GM19467 (cell line): ENCODE results near the gene FOS.

Experiments
- ATAC-seq: cut with Tn5 transposase; IDR thresholded peaks from one replicate; pipeline ENCODE4 v1.9.1; 2021; ENCODE audit warnings: mild to moderate bottlenecking, moderate library complexity; ENCODE audit not compliant: unreplicated experiment

The FOS gene

GRCh38 chr14:75249958-75250336 is 28.7 kb upstream of the FOS start:
- peak; percentile 21 for ATAC-seq

GRCh38 chr14:75250800-75251199 is 27.8 kb upstream of the FOS start:
- no peak for ATAC-seq

DNA sequence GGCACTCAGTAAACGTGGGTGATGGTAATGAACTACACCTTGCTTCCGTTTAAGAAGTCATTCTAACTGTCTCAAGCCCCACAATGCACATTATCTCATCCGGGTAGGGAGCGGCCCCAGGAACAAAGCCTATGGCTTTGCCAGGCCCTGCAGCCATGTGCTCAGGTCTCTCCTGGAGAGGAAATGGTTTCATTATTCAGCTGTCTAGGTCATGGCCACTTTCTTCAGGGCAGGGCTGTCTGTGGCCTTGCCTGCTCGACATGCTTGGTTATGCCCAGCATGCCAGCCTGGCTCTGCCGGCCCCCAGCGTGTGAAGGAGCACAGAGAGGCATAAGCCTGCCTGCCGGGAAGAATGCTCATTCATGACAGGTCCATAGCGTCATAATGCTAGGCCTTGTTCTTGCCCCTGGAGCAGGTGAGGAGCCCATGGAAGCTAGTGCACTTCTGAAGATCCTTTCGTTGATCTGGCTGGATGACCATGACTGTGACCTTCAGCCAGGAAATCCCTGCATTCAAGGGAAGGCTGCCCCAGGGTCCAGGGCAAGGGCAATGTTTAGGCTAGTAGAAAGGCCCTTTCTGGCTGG is 26.3 kb upstream of the FOS start:
- ATAC-seq, result no peak

DNA sequence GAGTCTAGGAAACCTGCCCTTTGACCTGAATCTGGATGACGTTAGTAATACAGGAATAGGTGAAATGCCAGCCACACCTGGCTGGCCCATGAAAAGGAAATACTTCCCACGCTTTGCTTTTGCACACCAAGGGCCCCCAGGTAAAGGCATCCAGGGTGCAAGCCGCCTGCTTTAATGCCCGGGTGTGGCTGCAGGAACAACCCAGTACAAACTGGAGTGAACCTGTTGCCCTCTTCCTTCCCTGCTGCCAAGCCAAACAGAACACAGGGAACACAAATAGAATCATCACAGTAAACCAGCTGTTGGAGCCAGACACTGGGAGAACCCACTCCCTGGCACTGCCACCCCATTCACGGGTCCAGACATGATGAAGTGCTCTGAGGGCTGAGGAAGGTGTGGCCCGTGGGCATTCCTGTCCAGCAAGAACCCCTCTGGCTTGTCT is 24.2 kb upstream of the FOS start:
- ATAC-seq, result no peak

DNA sequence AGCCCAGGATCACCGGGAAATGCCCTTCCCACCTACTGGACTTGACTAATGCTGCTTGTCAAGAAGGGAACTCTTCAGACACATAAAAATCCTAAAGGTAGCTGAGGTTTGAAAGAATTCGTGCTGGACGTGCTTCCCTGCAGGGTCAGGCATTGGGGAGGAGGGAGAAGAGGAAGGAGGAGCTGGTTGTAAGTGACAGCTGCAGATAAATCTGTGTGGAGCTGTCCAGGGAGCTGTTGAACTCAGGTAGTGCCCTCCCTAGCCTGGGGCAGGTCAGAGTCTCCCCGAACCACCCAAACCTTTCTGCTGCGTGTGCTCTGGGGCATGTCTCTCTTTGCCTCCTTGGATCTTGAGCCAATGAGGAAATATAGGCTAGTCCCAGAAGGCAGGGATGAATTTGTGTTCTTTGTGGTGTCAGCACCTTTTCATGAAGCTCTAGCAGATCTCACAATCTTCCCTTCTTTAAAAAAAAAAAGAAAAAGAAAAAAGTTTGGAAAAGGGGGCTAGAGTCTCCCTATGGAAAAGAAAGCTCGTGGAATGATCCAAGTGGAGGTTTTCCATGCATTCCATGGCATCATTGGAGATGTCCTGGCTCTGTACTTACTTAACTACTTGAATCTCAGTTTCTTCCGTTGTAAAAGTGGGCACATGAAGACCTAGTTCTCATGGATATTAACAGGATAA is 23.6 kb upstream of the FOS start:
- ATAC-seq, result no peak

DNA sequence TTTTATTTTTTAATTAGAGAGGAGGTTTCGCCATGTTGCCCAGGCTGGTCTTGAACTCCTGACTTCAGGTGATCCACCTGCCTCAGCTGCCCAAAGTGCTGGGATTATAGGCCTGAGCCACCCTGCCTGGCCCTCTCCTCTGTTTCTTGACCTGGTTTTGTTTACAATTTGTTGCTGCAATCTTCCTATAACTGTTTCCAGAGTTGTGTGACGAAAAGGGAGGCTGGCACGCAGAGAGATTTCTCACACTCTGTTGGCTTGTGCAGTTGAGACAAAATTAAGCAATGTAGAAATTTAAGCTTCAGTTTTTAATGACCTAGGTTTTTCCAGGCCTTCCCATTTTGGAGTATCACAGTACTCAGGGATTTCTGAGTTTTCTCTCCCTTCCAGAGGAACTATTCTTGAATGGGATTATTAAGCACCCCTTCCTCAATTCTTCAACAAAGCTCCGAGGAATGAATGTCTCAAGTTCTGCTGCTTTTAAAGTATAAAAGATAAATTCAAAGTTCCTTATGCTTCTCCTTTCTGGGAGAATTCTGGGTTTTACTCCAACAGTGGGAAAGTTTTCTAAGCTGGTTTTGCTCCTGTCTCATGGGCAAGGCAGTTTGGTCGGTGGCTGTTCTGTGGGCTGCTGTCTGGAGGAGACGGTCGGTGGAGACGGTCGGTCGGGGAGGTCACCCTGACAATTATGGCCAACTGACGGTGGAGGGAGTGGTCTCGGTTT is 20.4 kb upstream of the FOS start:
- ATAC-seq, result no peak

DNA sequence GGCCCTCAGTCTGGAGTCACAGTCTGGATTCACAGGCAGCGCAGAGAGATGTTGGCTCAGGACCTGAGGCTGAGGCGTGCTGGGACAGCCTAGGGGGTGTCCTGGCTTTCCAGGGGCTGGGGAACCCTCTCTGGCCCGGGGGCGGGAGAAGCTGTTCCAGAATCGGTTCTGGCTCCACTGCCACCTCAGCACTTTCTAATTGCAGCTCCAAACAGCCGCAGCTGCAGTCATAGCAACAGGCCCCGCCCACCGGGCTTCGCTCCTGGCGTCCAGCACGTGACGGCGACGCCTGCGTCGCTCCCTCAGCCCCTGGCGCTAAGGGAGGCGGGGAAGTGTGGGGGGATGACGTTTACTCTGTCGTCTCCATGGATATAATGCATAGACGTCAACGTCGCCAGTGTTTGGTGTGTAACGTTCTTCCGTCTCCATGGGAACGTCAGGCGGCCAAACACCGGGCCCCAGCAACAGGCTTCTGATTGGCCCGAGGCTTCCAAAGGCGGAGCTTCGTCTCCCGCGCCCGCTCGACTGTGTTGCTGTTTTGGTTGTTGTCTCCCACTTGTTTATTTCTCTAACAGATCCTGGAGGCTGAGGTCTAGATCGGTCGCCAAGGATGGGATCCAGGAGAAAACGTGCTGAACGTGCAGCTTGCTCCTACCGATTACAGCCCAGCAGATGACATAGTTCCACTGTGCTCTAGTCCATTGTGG is 19.7 kb upstream of the FOS start:
- peak; percentile 94 for ATAC-seq

DNA sequence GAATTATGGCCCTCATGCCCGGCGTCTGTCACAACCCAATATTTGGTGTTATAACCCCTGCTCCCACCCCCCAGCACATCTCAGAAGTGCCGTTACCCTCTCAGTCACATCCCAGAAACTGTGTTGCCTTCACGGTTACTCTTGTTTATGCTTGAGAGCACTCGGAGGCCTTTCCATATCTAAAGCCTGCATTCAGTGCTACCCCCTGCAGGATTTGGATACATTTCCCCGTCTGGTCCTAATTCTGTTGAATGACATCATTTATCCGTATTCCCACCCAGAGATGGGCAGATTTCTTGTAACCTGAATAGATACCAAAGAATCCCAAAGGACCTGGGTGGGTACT is 19.1 kb upstream of the FOS start:
- no peak for ATAC-seq

GRCh38 chr14:75260025-75260763 is 18.4 kb upstream of the FOS start:
- ATAC-seq, result no peak

DNA sequence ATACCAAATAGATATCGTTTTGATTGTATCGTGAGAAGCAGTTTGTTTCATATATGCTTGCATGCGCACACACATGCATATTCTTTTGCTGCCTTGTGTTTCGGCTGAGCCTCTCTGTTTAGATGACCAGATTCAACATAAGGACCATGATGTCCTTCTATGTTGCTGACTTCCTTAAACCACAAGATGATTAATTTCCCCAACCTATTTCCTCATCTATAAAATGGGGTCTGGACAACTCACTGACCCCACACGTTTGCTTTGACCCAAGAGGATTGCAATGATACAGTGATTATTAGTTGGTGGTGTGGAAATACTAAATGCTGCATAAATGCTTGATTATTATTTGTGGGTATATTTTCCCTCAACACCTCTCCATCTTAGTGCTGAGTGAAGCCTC is 16.8 kb upstream of the FOS start:
- ATAC-seq, result no peak

- ATAC-seq, result no peak
These were observed 16.0 kb upstream of the FOS start for GRCh38 chr14:75262641-75263040.

GRCh38 chr14:75264036-75264435 is 14.6 kb upstream of the FOS start:
- ATAC-seq, result no peak

DNA sequence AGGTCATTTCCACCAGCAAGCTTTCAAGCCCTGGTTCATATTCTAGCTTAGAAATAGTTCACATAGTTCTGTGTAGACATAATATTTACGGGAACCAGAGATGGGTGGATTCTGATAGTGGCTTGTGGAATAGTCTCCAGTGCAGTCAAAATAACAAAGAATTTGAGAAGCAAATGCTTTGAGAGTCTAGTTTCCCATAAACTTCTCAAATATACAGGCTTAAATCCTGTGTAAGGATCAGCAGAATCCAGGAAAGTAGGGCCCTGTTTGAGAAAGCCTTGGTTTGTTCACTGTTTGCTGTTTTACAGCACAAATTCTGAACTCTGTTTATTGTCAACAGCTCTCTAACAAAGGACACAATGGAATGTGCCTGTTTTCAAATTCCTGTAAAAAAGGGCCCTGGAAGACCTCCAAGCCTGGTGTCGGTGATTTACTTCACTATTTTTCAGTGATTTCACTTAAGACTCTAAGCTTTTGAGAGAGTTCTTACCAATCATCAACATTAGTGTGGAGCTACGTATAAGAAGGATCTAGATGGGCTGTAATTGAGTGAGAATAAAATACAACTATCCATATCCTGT is 11.4 kb upstream of the FOS start:
- no peak for ATAC-seq

DNA sequence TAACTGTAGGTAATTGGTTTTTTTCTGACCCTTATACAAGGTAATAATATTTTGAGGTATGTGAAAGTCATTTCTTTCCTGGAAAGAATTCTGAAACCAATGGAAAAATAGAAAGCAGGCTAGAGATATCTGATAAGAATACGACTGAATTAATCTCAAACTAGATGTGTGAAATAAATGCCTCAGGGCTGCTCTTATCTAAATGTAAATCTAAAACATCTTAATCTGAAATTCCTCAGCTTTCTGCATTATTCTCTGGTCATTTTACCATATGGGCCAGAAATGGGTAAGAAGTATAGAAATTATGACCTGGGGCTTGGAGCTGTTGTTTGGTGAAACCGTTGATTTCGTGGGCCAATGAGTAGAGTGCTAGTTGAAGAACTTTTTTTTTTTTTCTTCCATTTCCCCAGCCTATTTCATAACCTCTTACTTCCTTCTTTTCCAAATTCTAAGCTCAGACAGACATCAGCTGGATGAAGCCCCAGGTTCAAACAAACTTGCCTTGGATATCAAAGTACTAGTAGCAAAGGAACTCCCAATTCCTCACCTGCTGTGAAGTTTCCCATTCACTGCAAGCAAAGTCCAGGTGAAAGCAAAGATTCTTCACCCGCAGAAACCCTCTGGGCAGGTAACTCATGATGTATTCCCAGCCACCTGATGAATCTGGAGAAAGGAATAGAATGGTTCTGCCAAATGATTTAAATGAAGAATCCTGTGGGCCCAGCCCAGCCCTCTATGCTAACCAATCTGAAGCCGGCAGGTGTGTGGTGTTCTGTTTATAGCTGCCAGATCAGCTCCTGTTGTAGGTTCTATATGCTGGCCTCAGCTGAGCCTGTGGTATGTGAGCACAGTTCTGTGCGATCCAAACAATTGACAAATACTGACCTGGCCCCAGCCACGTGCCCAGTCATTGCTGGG is 9.7 kb upstream of the FOS start:
- no peak for ATAC-seq

DNA sequence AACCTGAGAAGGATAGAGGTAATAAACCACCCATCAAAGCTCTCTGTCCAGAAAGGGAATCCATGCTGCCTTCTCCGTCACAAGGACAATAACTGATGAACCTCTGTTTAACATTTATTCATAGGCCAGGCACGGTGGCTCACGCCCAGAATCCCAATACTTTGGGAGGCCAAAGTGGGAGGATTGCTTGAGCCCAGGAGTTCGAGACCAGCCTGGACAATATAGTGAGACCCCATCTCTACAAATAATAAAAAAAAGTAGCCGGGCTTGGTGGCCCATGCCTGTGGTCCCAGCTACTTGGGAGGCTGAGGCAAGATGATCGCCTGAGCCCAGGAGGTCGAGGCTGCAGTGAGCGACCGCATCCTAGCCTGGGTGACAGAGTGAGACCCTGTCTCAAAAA is 7.1 kb upstream of the FOS start:
- no peak for ATAC-seq

DNA sequence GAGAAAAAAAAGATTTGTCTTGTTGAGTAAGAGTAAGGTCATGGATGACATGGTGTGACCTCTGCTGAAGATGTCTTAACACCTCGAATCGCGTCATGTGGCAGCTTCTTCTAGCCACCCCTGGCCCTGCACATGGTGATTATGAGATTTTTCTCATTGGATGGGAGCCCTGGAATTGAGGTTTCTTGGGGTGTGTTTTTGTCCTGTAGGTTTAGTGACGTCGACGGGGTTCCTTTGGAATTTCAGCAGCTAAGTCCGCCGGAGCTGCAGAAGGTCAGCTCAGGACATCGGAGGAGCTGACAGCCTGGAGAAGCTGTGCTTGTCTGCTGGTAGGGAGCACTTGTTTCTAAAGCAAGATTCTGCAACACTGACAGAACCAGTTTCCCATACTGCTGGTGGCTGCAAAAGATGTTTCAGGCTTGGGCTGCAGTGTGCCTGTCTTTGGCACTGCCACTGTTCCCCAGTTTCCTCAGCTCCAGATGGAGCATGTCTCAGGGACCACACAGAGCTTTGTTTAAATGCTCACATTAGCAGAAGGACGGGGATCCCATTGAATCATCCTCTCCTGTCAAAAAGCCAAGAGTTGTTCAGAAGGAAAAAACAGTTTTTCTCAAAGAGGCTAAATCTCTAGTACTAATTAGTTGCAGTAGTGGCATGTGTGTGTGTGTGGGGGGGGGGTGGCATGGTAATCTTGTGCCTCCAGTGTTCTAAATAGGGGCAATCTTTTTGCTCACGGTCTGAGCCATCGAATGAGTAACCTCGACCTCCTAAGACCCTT is 5.2 kb upstream of the FOS start:
- no peak for ATAC-seq

DNA sequence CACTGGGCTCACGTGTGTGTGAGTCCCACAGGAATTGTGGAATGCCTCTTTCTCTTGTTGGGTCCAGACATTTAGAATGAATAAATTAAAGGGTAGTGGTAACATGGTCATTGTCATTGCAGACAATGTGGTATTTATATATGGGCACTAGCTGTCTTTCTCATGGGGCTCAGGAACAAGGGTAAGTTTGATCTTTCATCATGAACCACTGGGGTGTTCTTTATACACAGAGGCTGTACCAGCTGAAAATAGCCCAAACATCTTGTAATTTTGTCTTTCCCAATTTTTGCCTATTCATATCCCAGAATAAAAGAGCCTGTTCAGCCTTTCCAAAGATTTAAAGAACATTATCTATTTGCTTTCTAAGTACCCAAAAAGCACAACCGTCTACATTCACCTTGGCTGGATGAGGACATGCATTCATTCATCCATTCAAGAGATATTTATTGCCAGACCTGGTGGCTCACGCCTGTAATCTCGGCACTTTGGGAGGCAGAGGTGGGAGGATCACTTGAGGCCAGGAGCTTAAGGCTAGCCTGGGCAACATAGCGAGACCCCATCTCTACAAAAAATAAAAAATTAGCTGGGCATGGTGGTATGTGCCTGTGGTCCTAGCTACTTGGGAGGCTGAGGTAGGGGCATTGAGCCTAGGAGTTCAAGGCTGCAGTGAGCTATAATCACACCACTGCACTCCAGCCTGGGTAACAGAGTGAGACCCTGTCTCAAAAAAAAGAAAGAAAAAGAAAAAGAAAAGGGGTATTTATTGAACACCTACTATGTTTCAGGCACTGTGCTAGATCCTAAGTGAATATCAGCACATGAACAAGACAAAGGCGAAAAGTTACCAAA is 4.4 kb upstream of the FOS start:
- no peak for ATAC-seq
